Measurements from ENCODE around the gene MEI4. TPM values are rescaled to one million over a fixed set of nuclear protein-coding genes. Genes with fewer than 3 reads are reported as not detected.

The MEI4 gene
- total RNA-seq, 6 experiments from 2014 or later = 0.12 to 1.1 (median 0.22) TPM

- Histone ChIP-seq H3K27ac (no peak overlapping the region), H3K9me3 (no peaks in the 10 kb centered on the region), H3K4me1 (no peaks in the 10 kb centered on the region), H3K4me3 (no peak overlapping the region), H3K36me3 (no peaks in the 10 kb centered on the region), H3K27me3 (no peaks in the 10 kb centered on the region)
- intact Hi-C loops (cut with DNase I) = no loop called here
- ATAC-seq = no peak
- no peak for DNase-seq
- TF ChIP-seq POLR2A (IDR thresholded peaks at IDR 0.05) (no peak), CTCF (IDR thresholded peaks at IDR 0.05) (no peak)
Observed at GRCh38 chr6:77853401-77853800, 200.6 kb downstream of the MEI4 start.

GRCh38 chr6:77856391-77856790 is 203.6 kb downstream of the MEI4 start:
- WGBS (ENCODE audit: insufficient coverage, low coverage, low lambda C conversion rate, missing lambda C conversion rate) = 76% methylated on average over 4 of the region's 5 CpGs
- no peak for TF ChIP-seq CTCF (IDR thresholded peaks at IDR 0.05)

GRCh38 chr6:77857421-77857820 is 204.6 kb downstream of the MEI4 start:
- no peaks in the 10 kb centered on the region for H3K4me1 ChIP-seq
- no peaks in the 10 kb centered on the region for H3K27me3 ChIP-seq
- no peak overlapping the region for H3K27ac ChIP-seq
- intact Hi-C loops (cut with DNase I) = no loop called here
- ATAC-seq (no peak), DNase-seq (no peak)
- TF ChIP-seq POLR2A (IDR thresholded peaks at IDR 0.05) = no peak
- TF ChIP-seq CTCF (IDR thresholded peaks at IDR 0.05) = no peak
- H3K9me3 ChIP-seq = no peaks in the 10 kb centered on the region
- no peak overlapping the region for H3K4me3 ChIP-seq
- H3K36me3 ChIP-seq = no peaks in the 10 kb centered on the region

More at GRCh38 chr6:77856391-77856790, 203.6 kb downstream of the MEI4 start:
- Histone ChIP-seq H3K36me3 (no peaks in the 10 kb centered on the region), H3K27me3 (no peaks in the 10 kb centered on the region), H3K9me3 (no peaks in the 10 kb centered on the region), H3K4me1 (no peaks in the 10 kb centered on the region), H3K4me3 (no peak overlapping the region), H3K27ac (no peak overlapping the region)
- intact Hi-C loops (cut with DNase I) = no loop called here
- ATAC-seq (no peak), DNase-seq (no peak)

- TF ChIP-seq POLR2A (IDR thresholded peaks at IDR 0.05) (no peak), CTCF (IDR thresholded peaks at IDR 0.05) (no peak)
- no peaks in the 10 kb centered on the region for H3K27me3 ChIP-seq
- H3K27ac ChIP-seq = no peak overlapping the region
- no peak overlapping the region for H3K4me3 ChIP-seq
- no peaks in the 10 kb centered on the region for H3K4me1 ChIP-seq
- H3K36me3 ChIP-seq = no peaks in the 10 kb centered on the region
- ATAC-seq = no peak
- H3K9me3 ChIP-seq = no peaks in the 10 kb centered on the region
- 94% methylated on average over 2 of the region's 2 CpGs for WGBS (ENCODE audit: insufficient coverage, low coverage, low lambda C conversion rate, missing lambda C conversion rate)
- intact Hi-C loops (cut with DNase I) = no loop called here
- DNase-seq = no peak
Observed at GRCh38 chr6:77876300-77876699, 223.5 kb downstream of the MEI4 start.

GRCh38 chr6:77879527-77879926 is 226.7 kb downstream of the MEI4 start:
- H3K36me3 ChIP-seq = no peaks in the 10 kb centered on the region
- H3K27ac ChIP-seq = no peak overlapping the region
- no peak for DNase-seq
- ATAC-seq = no peak
- intact Hi-C loops (cut with DNase I) = no loop called here
- H3K4me1 ChIP-seq = no peaks in the 10 kb centered on the region
- H3K4me3 ChIP-seq = no peak overlapping the region
- no peaks in the 10 kb centered on the region for H3K27me3 ChIP-seq
- no peaks in the 10 kb centered on the region for H3K9me3 ChIP-seq
- WGBS (ENCODE audit: insufficient coverage, low coverage, low lambda C conversion rate, missing lambda C conversion rate) = 30% methylated on average over 2 of the region's 2 CpGs
- TF ChIP-seq CTCF (IDR thresholded peaks at IDR 0.05) (no peak), POLR2A (IDR thresholded peaks at IDR 0.05) (no peak)
